Mammary epithelial cell (primary cell): ENCODE measurements around the gene AHR.

ENCODE experiments used
- CTCF ChIP-seq, 2 donors: IDR thresholded peaks in 1 of 2; conservative IDR thresholded peaks in 1 of 2; 2 replicates each; pipeline ENCODE4 v1.5.1; 2011 to 2012; ENCODE audit warnings: inconsistent platforms in 2 of 2, low read length in 2 of 2, mild to moderate bottlenecking in 2 of 2, control low read depth in 1 of 2, low read depth in 1 of 2; ENCODE audit not compliant: insufficient read depth in 1 of 2; ENCODE audit errors: extremely low read depth in 1 of 2
- EZH2 ChIP-seq: IDR thresholded peaks from 2 replicates; pipeline ENCODE4 v1.6.1; 2012; ENCODE audit warnings: low read length, inconsistent platforms, borderline replicate concordance

GRCh38 chr7:17328641-17329040, 30.2 kb downstream of the AHR start:
- TF ChIP-seq EZH2 (no peak), CTCF (conservative IDR thresholded peaks at IDR 0.05 in 1 of 2, IDR thresholded peaks at IDR 0.05 in 1 of 2; ENCODE audit: extremely low read depth in 1 of 2, insufficient read depth in 1 of 2, low read depth in 1 of 2, low read length in 2 of 2) (no peak)
